PC-3 (cell line): Measurements from ENCODE around the gene STRBP. TPM values are rescaled to one million over a fixed set of nuclear protein-coding genes. Genes with fewer than 3 reads are reported as not detected.

Experiments used
- ATAC-seq: fragments of 200-7000 bp; cut with Tn5 transposase; 2 replicates; pipeline ENCODE4 v1.9.1; 2020; ENCODE audit warnings: mild to moderate bottlenecking, moderate library complexity
- BruUV-seq: library from RNA; stranded (reverse); fragments of 400-500 nt; replicated peaks from 2 replicates; lab custom pipeline; 2021; lab: Mats Ljungman, UMichigan
- CTCF ChIA-PET: fragments of 300-600 bp; sonication (Branson Sonifier 250); formaldehyde crosslinking; loops from one replicate; lab custom pipeline; 2022; ENCODE audit warnings: antibody characterized with exemption; lab: Charles Lee
- POLR2A ChIA-PET: fragments of 300-600 bp; sonication (Branson Sonifier 250); formaldehyde crosslinking; loops from one replicate; lab custom pipeline; 2022; ENCODE audit warnings: antibody characterized with exemption; ENCODE audit not compliant: unreplicated experiment; lab: Charles Lee
- DNase-seq: peaks from one replicate; pipeline ENCODE4 v3.0.0-alpha.2; 2015
- H2AFZ ChIP-seq: fragments of 300-600 bp; sonication (generic); 2 replicates; pipeline ENCODE4 v1.6.0; 2016; ENCODE audit warnings: antibody characterized with exemption, low read length
- H3F3A ChIP-seq: fragments of 300-600 bp; sonication (generic); one replicate; pipeline ENCODE4 v1.6.0; 2017; ENCODE audit warnings: antibody characterized with exemption, low read length, control low read depth, mild to moderate bottlenecking; ENCODE audit not compliant: unreplicated experiment
- H3K27ac ChIP-seq: fragments of 300-600 bp; sonication (generic); 2 replicates; pipeline ENCODE4 v1.5.1; 2016; ENCODE audit warnings: mild to moderate bottlenecking, low read length
- H3K27me3 ChIP-seq: fragments of 300-600 bp; sonication (generic); 2 replicates; pipeline ENCODE4 v1.6.1; 2016; ENCODE audit warnings: low read length, mixed read lengths
- H3K36me3 ChIP-seq: fragments of 300-600 bp; sonication (generic); 2 replicates; pipeline ENCODE4 v1.6.1; 2016; ENCODE audit warnings: low read depth, mixed run types, low read length, mixed read lengths
- H3K4me1 ChIP-seq: fragments of 300-600 bp; sonication (generic); 2 replicates; pipeline ENCODE4 v1.5.1; 2016; ENCODE audit warnings: low read length; ENCODE audit not compliant: insufficient read depth
- H3K4me2 ChIP-seq: fragments of 300-600 bp; sonication (generic); 2 replicates; pipeline ENCODE4 v1.6.0; 2016; ENCODE audit warnings: low read length
- H3K4me3 ChIP-seq: fragments of 300-600 bp; sonication (generic); 2 replicates; pipeline ENCODE4 v1.5.1; 2016; ENCODE audit warnings: mild to moderate bottlenecking, low read length, mixed read lengths
- H3K79me2 ChIP-seq: fragments of 300-600 bp; sonication (generic); 2 replicates; pipeline ENCODE4 v1.6.1; 2017; ENCODE audit warnings: low read length, mixed read lengths
- H3K9ac ChIP-seq: fragments of 300-600 bp; sonication (generic); 2 replicates; pipeline ENCODE4 v1.6.0; 2016; ENCODE audit warnings: mild to moderate bottlenecking, low read length
- H3K9me2 ChIP-seq: fragments of 300-600 bp; sonication (generic); replicated peaks from 2 replicates; pipeline ENCODE4 v1.6.1; 2016; ENCODE audit warnings: mixed run types, low read length, mixed read lengths
- H3K9me3 ChIP-seq: fragments of 300-600 bp; sonication (generic); 2 replicates; pipeline ENCODE4 v1.6.1; 2016; ENCODE audit warnings: low read length, mixed read lengths
- H4K20me1 ChIP-seq: fragments of 300-600 bp; sonication (generic); 2 replicates; pipeline ENCODE4 v1.6.1; 2016; ENCODE audit warnings: low read length, mixed read lengths
- EZH2 ChIP-seq: fragments of 300-600 bp; sonication (generic); IDR thresholded peaks from one replicate; pipeline ENCODE4 v1.6.1; 2017; ENCODE audit warnings: antibody characterized with exemption, mild to moderate bottlenecking, low read length; ENCODE audit not compliant: unreplicated experiment
- EZH2phosphoT487 ChIP-seq: fragments of 300-600 bp; sonication (generic); IDR thresholded peaks from 2 replicates; pipeline ENCODE4 v1.6.1; 2018; ENCODE audit warnings: mild to moderate bottlenecking, antibody characterized with exemption, low read length, borderline replicate concordance
- intact Hi-C: fragments of 100-400 bp; cut with micrococcal nuclease; formaldehyde crosslinking; loops from 2 replicates; pipeline ENCODE4 v1.9.0; 2023
- total RNA-seq: library from RNA; depleted of rRNA; stranded (reverse); fragments of >200 nt; gene quantifications from 2 replicates; pipeline ENCODE4 v1.2.3, GENCODE V29; 2014
- TF ChIP-seq, protein P1 (sequence below): fragments of 300-600 bp; sonication (generic); conservative IDR thresholded peaks from 2 replicates; pipeline ENCODE4 v1.5.1; 2017; ENCODE audit warnings: antibody characterized with exemption, low read depth, mild to moderate bottlenecking, low read length

The STRBP gene
- total RNA-seq, 1 experiment from 2014 or later = 19.2 TPM

- H3F3A ChIP-seq = no peaks in the 10 kb centered on the region
- H3K4me3 ChIP-seq = no peak overlapping the region
- no peaks in the 10 kb centered on the region for H3K9me2 ChIP-seq
- H3K9ac ChIP-seq = no peak overlapping the region
- intact Hi-C loops = loop anchor here (5.0 kb wide), 1 partner anchor 245 kb away; no protein-coding TSS in a partner anchor
- no peaks in the 10 kb centered on the region for H4K20me1 ChIP-seq
- no peak overlapping the region for H3K4me2 ChIP-seq
- H3K27me3 ChIP-seq = no peaks in the 10 kb centered on the region
- no peaks in the 10 kb centered on the region for H3K4me1 ChIP-seq
- BruUV-seq = no TSS peak
- H2AFZ ChIP-seq = no peak overlapping the region
- H3K36me3 ChIP-seq = peaks cover 4% of the 10 kb centered on the region; the same call in 1 of the 2 replicates
- H3K27ac ChIP-seq = no peak overlapping the region
- no peaks in the 10 kb centered on the region for H3K79me2 ChIP-seq
- no peak for ATAC-seq
- no peak for DNase-seq
- POLR2A ChIA-PET = no interaction called here
- CTCF ChIA-PET = interaction anchor here (0.5 kb wide), 1 partner anchor 100 kb away, joined by 7 read pairs; no protein-coding TSS in a partner anchor
- TF ChIP-seq EZH2phosphoT487 (no peak), EZH2 (no peak)
- TF ChIP-seq, protein P1, sequence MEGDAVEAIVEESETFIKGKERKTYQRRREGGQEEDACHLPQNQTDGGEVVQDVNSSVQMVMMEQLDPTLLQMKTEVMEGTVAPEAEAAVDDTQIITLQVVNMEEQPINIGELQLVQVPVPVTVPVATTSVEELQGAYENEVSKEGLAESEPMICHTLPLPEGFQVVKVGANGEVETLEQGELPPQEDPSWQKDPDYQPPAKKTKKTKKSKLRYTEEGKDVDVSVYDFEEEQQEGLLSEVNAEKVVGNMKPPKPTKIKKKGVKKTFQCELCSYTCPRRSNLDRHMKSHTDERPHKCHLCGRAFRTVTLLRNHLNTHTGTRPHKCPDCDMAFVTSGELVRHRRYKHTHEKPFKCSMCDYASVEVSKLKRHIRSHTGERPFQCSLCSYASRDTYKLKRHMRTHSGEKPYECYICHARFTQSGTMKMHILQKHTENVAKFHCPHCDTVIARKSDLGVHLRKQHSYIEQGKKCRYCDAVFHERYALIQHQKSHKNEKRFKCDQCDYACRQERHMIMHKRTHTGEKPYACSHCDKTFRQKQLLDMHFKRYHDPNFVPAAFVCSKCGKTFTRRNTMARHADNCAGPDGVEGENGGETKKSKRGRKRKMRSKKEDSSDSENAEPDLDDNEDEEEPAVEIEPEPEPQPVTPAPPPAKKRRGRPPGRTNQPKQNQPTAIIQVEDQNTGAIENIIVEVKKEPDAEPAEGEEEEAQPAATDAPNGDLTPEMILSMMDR = no peak
- H3K9me3 ChIP-seq = no peaks in the 10 kb centered on the region
These were observed 160.6 kb downstream of the STRBP start for GRCh38 chr9:123107639-123108285.

DNA sequence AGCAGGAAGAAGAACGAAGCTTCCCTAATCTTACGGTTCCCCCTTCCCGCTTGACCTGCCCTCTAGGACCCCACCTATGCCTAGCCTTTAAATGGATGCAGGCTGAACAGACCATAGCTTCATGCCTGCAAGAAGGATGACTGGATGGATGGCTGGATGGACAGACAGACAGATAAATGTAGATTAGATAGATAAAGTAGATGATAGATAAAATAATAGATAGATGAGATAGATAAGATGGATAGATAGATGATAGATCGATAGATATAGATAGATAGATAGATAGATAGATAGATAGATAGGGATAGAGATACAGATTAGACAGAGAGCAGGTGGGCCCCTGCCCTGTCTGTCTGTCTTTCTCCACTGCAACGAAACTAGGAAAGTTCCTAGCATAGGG is 162.9 kb downstream of the STRBP start:
- TF ChIP-seq EZH2 (no peak), EZH2phosphoT487 (no peak)
- TF ChIP-seq, protein P1 = no peak
- H2AFZ ChIP-seq = no peak overlapping the region
- H3K27ac ChIP-seq = no peak overlapping the region
- DNase-seq (no peak), ATAC-seq (no peak)
- no peak overlapping the region for H3K4me3 ChIP-seq
- no peaks in the 10 kb centered on the region for H3K9me3 ChIP-seq
- H3K36me3 ChIP-seq = peaks cover 10% of the 10 kb centered on the region; the same call in 1 of the 2 replicates
- H3F3A ChIP-seq = no peaks in the 10 kb centered on the region
- CTCF ChIA-PET = no interaction called here
- H3K27me3 ChIP-seq = no peaks in the 10 kb centered on the region
- BruUV-seq = no TSS peak
- H3K9me2 ChIP-seq = no peaks in the 10 kb centered on the region
- POLR2A ChIA-PET = no interaction called here
- H3K79me2 ChIP-seq = no peaks in the 10 kb centered on the region
- no peak overlapping the region for H3K4me2 ChIP-seq
- intact Hi-C loops = loop anchor here (5.0 kb wide), 1 partner anchor 247 kb away; no protein-coding TSS in a partner anchor
- H3K4me1 ChIP-seq = no peaks in the 10 kb centered on the region
- H3K9ac ChIP-seq = no peak overlapping the region
- H4K20me1 ChIP-seq = no peaks in the 10 kb centered on the region

DNA sequence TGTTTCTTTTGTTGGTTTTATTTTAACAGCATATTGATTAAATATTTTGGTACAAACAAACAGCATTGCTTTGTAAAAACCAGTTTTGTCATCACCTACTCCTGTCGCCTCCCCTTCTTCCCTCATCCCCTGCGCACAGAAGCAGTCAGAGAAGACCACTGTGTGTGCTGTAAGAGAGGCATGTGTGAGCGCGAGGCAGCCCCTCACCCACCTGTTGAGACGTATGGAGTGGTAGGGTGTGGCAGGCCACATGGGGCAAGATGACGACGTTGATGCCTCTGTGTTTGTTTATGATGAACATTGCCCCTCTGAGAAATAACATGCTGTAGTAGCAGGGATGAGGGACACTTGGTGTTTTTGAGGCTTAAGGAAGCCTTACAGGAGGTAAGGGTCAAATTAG is 163.6 kb downstream of the STRBP start:
- no peak overlapping the region for H2AFZ ChIP-seq
- intact Hi-C loops = loop anchor here (5.0 kb wide), 1 partner anchor 247 kb away; no protein-coding TSS in a partner anchor
- DNase-seq (no peak), ATAC-seq (no peak)
- no peaks in the 10 kb centered on the region for H4K20me1 ChIP-seq
- H3K9me3 ChIP-seq = no peaks in the 10 kb centered on the region
- H3K4me3 ChIP-seq = no peak overlapping the region
- POLR2A ChIA-PET = interaction anchor here (0.6 kb wide), 2 partner anchors 9 to 215 kb away, joined by 3 read pairs; no protein-coding TSS in a partner anchor
- no peaks in the 10 kb centered on the region for H3K79me2 ChIP-seq
- no peak overlapping the region for H3K9ac ChIP-seq
- no peaks in the 10 kb centered on the region for H3K4me1 ChIP-seq
- no peaks in the 10 kb centered on the region for H3K9me2 ChIP-seq
- H3F3A ChIP-seq = no peaks in the 10 kb centered on the region
- CTCF ChIA-PET = no interaction called here
- no peak overlapping the region for H3K4me2 ChIP-seq
- peaks cover 10% of the 10 kb centered on the region; the same call in 1 of the 2 replicates for H3K36me3 ChIP-seq
- BruUV-seq = no TSS peak
- no peaks in the 10 kb centered on the region for H3K27me3 ChIP-seq
- TF ChIP-seq EZH2 (no peak), EZH2phosphoT487 (no peak)
- TF ChIP-seq, protein P1 = no peak
- no peak overlapping the region for H3K27ac ChIP-seq
